Large intestine (tissue), 3 donors: ENCODE measurements around the gene PRPF40B. TPM values are rescaled to one million over a fixed set of nuclear protein-coding genes. Genes with fewer than 3 reads are reported as not detected.

Experiments used
- DNase-seq, 2 donors: peaks; one replicate each; pipeline versions ENCODE4 v3.0.0 to v3.0.0-alpha.2; 2013
- H3K27ac ChIP-seq: one replicate; pipeline ENCODE4 v1.5.1; 2013; ENCODE audit warnings: low read length
- H3K27me3 ChIP-seq: 2 replicates; pipeline ENCODE4 v1.6.1; 2013; ENCODE audit warnings: low read length; ENCODE audit not compliant: control insufficient read depth, insufficient read depth
- H3K36me3 ChIP-seq: 2 replicates; pipeline ENCODE4 v1.6.1; 2013; ENCODE audit warnings: low read length; ENCODE audit not compliant: control insufficient read depth, insufficient read depth
- H3K4me1 ChIP-seq: one replicate; pipeline ENCODE4 v1.6.1; 2013; ENCODE audit warnings: low read length; ENCODE audit not compliant: control insufficient read depth, insufficient read depth
- H3K4me3 ChIP-seq: one replicate; pipeline ENCODE4 v1.5.1; 2013; ENCODE audit warnings: low read length
- H3K9me3 ChIP-seq: one replicate; pipeline ENCODE4 v1.6.1; 2013; ENCODE audit warnings: mild to moderate bottlenecking, low read depth, low read length, moderate library complexity; ENCODE audit not compliant: control insufficient read depth
- WGBS: methylation state at CpG from one replicate; pipeline ENCODE4 v1.1.5; 2013; ENCODE audit warnings: low lambda C conversion rate; ENCODE audit not compliant: insufficient coverage; 5-methylcytosine and 5-hydroxymethylcytosine counted together
- polyA plus RNA-seq: library from polyadenylated mRNA; unstranded; fragments of 120-200 nt; gene quantifications from one replicate; pipeline ENCODE4 v1.2.1, GENCODE V29; 2013

The PRPF40B gene
- polyA plus RNA-seq, 1 donor: 19.0 TPM

- no peak overlapping the region for H3K4me3 ChIP-seq
- WGBS: 100% methylated on average over 1 of the region's 1 CpG
- peaks cover 11% of the 10 kb centered on the region for H3K36me3 ChIP-seq
- no peak overlapping the region for H3K27ac ChIP-seq
- no peak for DNase-seq
- peaks cover 2% of the 10 kb centered on the region for H3K27me3 ChIP-seq
- no peaks in the 10 kb centered on the region for H3K9me3 ChIP-seq
- H3K4me1 ChIP-seq: peaks cover 25% of the 10 kb centered on the region
Observed at GRCh38 chr12:49659753-49660152, 36.4 kb downstream of the PRPF40B start.

DNA sequence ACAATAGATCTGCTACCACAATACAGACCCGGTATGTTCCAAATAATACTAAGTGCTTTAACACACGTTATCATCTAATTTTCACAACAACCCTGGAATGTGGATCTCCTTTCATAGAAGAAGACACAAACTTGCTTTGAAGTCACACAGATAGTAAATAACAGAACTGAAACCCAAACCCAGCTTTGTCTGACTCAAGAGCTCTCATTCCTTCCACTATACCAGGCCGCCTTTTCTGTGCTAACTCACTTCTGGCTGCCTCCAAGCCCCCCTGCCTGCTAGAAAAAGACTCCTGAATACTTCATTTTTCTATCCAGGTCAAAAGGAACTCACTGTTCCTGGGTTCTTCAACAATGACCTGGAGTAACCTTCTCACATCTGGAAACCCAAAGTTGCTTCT lies 37.8 kb downstream of the PRPF40B start:
- WGBS: 83% methylated on average over 1 of the region's 3 CpGs
- Histone ChIP-seq H3K27ac (no peak overlapping the region), H3K4me3 (no peak overlapping the region), H3K9me3 (no peaks in the 10 kb centered on the region), H3K27me3 (peaks cover 2% of the 10 kb centered on the region), H3K36me3 (peaks cover 7% of the 10 kb centered on the region), H3K4me1 (peaks cover 35% of the 10 kb centered on the region)
- DNase-seq: no peak

- DNase-seq: peak in 1 of 2 donors; percentile 52
- no peaks in the 10 kb centered on the region for H3K9me3 ChIP-seq
- H3K4me3 ChIP-seq: no peak overlapping the region
- peaks cover 4% of the 10 kb centered on the region for H3K36me3 ChIP-seq
- 71% methylated on average over 1 of the region's 3 CpGs for WGBS
- H3K27me3 ChIP-seq: peaks cover 2% of the 10 kb centered on the region
- H3K27ac ChIP-seq: no peak overlapping the region
- H3K4me1 ChIP-seq: peaks cover 35% of the 10 kb centered on the region
Observed at GRCh38 chr12:49661746-49662145, 38.4 kb downstream of the PRPF40B start.

DNA sequence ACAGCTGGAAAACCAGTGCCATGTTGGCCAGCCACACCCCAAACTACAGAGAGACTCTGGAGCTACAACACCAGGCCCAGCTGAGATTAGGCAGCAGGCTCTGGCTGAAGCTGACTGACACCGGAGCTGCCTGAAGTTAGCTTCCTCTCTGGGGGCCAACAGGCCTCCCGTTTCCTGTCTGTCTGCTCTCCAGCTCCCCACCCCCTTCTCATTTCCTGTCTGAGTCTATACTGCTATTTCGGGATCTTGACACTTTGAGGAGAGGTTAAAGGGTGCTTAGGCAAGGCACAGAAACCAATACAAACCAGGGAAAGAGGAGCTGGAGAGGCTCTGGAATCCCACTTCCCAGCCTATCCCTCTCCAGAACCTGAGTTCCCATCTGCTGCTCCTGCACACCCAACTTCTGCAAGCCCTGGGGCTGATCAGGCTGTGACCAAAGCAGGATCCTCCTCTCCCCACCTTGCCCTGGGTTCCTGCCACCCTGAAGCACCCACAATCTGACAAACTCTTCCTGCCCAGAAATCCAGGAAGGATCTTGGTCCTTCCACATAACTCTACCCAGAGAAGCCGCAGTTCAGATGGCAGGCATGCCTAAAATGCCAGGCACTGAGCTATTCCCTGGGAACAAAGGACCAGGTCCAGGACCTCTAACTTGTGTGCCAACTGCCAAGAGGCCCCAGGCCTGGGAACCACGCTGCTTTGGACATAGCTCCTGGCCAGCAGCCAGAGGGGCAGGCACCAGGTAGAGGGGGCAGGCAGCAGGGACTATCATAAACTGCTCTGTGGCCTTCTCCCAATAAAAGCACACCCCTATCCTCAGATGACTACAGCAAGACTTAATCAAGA lies 39.9 kb downstream of the PRPF40B start:
- Histone ChIP-seq H3K27me3 (peaks cover 2% of the 10 kb centered on the region), H3K4me1 (peaks cover 35% of the 10 kb centered on the region), H3K9me3 (no peaks in the 10 kb centered on the region), H3K36me3 (no peaks in the 10 kb centered on the region), H3K27ac (peak overlapping the region; percentile 70), H3K4me3 (no peak overlapping the region)
- peak; percentile 53 to 62 for DNase-seq
- no CpG with 5 or more reads among the region's 5 CpGs for WGBS

- no peak overlapping the region for H3K4me3 ChIP-seq
- no peaks in the 10 kb centered on the region for H3K9me3 ChIP-seq
- H3K36me3 ChIP-seq: no peaks in the 10 kb centered on the region
- no peak for DNase-seq
- 100% methylated on average over 1 of the region's 4 CpGs for WGBS
- peaks cover 2% of the 10 kb centered on the region for H3K27me3 ChIP-seq
- no peak overlapping the region for H3K27ac ChIP-seq
- H3K4me1 ChIP-seq: peaks cover 35% of the 10 kb centered on the region
Observed at GRCh38 chr12:49664167-49664566, 40.8 kb downstream of the PRPF40B start.

GRCh38 chr12:49664591-49665239 lies 41.4 kb downstream of the PRPF40B start:
- peak; percentile 64 to 86 for DNase-seq
- Histone ChIP-seq H3K9me3 (no peaks in the 10 kb centered on the region), H3K27me3 (peaks cover 2% of the 10 kb centered on the region), H3K4me3 (no peak overlapping the region), H3K4me1 (peaks cover 35% of the 10 kb centered on the region), H3K36me3 (no peaks in the 10 kb centered on the region), H3K27ac (no peak overlapping the region)
- WGBS: 60% methylated on average over 1 of the region's 4 CpGs

GRCh38 chr12:49665384-49665783 lies 42.0 kb downstream of the PRPF40B start:
- no peak overlapping the region for H3K4me3 ChIP-seq
- peaks cover 2% of the 10 kb centered on the region for H3K27me3 ChIP-seq
- H3K9me3 ChIP-seq: no peaks in the 10 kb centered on the region
- no peak overlapping the region for H3K27ac ChIP-seq
- WGBS: no CpG with 5 or more reads among the region's 2 CpGs
- DNase-seq: no peak
- H3K4me1 ChIP-seq: peaks cover 35% of the 10 kb centered on the region
- no peaks in the 10 kb centered on the region for H3K36me3 ChIP-seq

DNA sequence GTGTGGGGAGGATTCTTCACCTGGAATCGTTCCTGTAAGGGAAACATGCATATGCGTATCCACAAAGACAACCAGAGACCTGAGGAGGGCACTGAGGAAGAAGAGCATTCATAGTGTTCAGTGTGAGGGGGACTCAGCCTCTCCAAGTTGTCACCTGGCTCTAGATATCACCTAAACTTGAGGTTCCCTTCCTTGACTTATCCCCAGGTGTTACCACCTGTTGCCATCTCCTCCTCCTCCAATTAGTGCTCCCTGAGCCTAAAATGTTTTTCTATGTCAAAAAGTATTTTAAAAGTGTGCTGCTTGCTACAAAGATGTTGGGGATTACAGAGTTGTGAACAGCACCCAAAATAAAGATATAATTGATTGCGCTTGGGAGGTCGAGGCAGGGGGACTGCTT lies 42.8 kb downstream of the PRPF40B start:
- no peak for DNase-seq
- H3K4me3 ChIP-seq: no peak overlapping the region
- H3K27ac ChIP-seq: no peak overlapping the region
- H3K36me3 ChIP-seq: no peaks in the 10 kb centered on the region
- peaks cover 35% of the 10 kb centered on the region for H3K4me1 ChIP-seq
- peaks cover 2% of the 10 kb centered on the region for H3K27me3 ChIP-seq
- WGBS: 100% methylated on average over 1 of the region's 4 CpGs
- H3K9me3 ChIP-seq: no peaks in the 10 kb centered on the region

DNA sequence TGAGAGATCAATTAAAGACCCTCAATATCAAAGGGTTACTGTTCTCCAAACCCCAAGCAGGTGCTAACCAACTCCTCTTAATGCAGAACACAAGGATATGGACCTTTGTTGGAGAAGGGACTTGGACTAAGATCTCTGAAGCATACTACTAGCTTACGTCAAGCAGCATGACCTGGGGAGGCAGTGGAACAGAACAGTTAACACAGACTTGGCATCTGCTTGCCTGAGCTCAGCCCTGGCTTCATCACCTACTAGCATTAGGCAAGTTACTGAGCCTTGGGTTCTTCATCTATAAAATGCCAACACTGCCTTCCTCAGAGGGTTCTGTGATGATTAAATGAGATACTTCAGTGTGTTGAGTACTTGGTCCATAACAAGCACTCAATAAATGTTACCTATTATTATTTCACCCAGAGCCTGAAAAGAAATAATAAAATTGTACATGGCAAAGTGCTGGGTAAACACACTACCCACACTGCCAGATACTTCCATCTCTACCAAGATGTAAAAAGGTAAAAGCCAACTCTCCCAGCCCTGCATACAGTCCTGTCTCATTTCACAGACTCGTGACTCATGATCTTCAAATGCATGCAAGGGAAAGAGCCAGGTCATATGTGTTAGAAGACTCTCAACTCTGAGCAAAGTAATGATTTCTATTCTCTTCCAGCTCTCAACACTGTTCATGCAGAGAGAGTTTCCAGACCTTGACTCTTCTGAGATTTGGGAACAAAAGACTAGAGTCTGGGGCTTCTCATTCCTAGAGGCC lies 44.1 kb downstream of the PRPF40B start:
- H3K27me3 ChIP-seq: peaks cover 2% of the 10 kb centered on the region
- no peak overlapping the region for H3K4me3 ChIP-seq
- DNase-seq: no peak
- no peaks in the 10 kb centered on the region for H3K9me3 ChIP-seq
- no peaks in the 10 kb centered on the region for H3K36me3 ChIP-seq
- peaks cover 32% of the 10 kb centered on the region for H3K4me1 ChIP-seq
- no CpG with 5 or more reads among the region's 2 CpGs for WGBS
- H3K27ac ChIP-seq: no peak overlapping the region

GRCh38 chr12:49669796-49670195 lies 46.4 kb downstream of the PRPF40B start:
- Histone ChIP-seq H3K4me3 (no peak overlapping the region), H3K9me3 (no peaks in the 10 kb centered on the region), H3K27me3 (no peaks in the 10 kb centered on the region), H3K27ac (no peak overlapping the region), H3K36me3 (no peaks in the 10 kb centered on the region), H3K4me1 (peaks cover 30% of the 10 kb centered on the region)
- no CpG with 5 or more reads among the region's 4 CpGs for WGBS
- no peak for DNase-seq
